ENCODE measurements around the gene BBS9.
"Not testable (repeated sequence)": the region's sequence is repeated elsewhere in the genome, so short reads cannot be mapped to it uniquely, and the experiment has no call there.

The BBS9 gene

DNA sequence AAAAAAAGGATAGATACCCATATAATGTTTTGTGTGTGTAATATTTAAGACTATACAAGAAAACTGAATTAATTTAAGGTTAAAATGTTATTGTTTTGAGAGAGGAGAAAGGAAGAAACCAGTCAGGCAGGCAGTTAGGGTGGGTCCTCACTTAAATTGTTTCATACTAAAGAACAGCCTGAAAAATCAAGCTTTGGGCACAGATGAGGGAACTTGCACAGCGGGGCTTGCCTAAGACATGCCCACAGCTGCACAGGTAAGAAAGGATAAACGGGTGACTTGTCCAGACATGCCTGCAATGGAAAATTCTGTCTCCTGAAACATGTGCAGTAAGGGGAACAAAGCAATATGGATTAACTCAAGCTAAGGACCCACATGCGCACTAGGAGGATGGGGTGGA, 158.4 kb downstream of the BBS9 start:
- DNase-seq, result no peak

- no peak for DNase-seq
Measured at GRCh38 chr7:33298848-33299247, 169.5 kb downstream of the BBS9 start.

DNA sequence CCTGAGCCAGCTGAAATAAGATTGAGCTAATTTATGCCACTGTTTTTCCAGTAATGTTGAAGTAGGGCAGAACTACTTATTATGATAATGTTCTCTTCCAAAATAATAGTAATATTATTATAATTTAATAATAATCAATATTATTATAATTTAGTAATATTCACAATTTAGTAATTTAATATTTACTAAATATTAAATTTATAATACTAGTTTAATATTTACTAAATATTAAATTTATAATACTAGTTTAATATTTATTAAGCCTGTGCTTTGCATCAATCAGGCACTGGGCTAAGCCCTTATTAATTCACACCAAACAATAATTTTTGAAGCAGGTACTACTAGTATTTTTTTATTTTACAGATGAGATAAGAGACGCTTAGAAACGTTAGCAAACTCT, 170.1 kb downstream of the BBS9 start:
- DNase-seq, result no peak

DNA sequence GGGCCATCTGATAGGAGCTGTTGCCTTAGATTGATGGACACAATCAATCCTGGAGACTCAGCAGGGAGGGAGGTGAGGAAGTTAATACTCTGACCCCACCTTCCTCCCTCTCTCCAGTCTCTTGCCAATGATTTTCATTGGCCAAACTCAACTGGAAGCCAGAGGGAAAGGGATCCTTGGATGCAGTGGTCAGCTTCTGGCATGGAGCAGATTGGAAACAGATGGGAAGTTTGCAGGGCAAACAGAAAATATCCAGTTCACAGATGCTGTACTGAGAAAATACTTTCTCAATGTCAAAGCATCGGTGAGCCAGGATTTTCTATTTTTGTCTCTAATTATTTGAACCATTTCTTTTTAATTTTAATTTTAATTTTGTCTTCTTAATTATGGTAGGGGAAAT, 170.8 kb downstream of the BBS9 start:
- no peak for DNase-seq

DNA sequence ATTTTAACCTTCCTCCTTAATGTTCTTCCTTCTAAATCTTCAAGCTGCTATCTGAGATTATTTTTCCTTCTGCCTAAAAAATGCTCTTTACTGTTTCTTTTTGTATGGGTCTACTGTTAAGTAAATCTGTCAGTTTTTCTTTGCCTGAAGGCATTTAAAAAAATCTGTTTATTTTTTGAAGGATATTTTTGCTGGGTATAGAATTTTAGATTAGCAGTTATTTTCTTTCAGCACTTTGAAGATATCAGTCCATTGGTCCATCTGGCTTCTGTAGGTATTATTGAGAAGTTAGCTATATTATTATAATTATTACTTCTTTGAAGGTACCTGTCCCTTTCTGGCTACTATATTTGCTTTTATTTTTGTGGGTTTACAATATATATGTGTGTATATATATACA, 171.4 kb downstream of the BBS9 start:
- no peak for DNase-seq

DNA sequence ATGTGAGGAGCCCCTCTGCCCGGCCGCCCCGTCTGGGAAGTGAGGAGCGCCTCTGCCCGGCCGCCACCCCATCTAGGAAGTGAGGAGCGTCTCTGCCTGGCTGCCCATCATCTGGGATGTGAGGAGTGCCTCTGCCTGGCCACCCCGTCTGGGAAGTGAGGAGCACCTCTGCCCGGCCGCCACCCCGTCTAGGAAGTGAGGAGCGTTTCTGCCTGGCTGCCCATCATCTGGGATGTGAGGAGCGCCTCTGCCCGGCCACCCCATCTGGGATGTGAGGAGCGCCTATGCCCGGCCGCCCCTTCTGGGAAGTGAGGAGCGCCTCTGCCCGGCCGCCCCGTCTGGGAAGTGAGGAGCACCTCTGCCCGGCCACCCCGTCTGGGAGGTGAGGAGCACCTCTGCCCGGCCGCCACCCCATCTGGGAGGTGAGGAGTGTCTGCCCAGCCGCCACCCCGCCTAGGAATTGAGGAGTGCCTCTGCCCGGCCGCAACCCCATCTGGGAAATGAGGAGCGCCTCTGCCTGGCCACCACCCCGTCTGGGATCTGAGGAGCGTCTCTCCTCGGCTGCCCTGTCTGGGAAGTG, 174.7 kb downstream of the BBS9 start:
- DNase-seq, result not testable (repeated sequence)

GRCh38 chr7:33307205-33307604, 177.8 kb downstream of the BBS9 start:
- DNase-seq, result no peak

GRCh38 chr7:33310546-33310945, 181.2 kb downstream of the BBS9 start:
- no peak for DNase-seq

GRCh38 chr7:33325754-33326484, 196.6 kb downstream of the BBS9 start:
- no peak for DNase-seq

DNA sequence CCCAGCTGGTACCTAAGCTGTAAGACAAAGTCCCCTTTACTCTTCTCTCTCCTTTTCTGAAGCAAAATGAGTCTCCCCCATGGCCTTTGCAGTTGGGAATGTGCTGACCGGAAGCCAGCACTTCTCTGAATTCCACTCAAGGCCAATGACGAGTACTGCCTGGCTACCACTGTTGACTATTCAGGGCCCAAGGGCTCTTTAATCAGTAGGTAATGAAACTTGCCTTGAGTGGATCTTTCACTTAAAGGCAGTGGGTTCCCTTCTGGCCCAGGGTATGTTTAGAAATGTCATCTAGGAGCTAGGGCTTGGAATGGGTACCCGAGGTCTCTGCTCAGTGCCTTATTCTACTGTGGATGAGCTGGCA, 197.1 kb downstream of the BBS9 start:
- DNase-seq, result no peak

GRCh38 chr7:33327427-33327826, 198.1 kb downstream of the BBS9 start:
- no peak for DNase-seq

- no peak for DNase-seq
Measured at GRCh38 chr7:33334349-33334748, 205.0 kb downstream of the BBS9 start.

DNA sequence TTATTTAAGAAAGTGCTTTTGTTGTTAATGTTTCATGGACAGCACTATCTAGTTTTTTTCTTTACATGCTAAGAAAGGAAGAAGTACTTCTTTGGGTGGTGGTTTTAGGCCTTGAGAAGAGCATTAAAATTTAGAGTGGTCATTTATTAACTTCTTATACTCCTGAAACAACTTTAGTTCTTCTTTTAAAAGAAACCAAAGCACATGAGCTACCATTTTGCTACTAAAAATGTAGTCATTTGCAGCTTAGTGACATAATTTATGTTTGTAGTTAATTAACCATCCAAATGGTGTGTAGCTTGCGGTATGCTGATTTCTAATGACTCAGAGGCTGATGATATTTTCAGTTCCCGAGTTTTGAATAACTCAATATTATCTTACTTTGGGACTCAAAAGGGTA, 207.5 kb downstream of the BBS9 start:
- DNase-seq, result no peak

DNA sequence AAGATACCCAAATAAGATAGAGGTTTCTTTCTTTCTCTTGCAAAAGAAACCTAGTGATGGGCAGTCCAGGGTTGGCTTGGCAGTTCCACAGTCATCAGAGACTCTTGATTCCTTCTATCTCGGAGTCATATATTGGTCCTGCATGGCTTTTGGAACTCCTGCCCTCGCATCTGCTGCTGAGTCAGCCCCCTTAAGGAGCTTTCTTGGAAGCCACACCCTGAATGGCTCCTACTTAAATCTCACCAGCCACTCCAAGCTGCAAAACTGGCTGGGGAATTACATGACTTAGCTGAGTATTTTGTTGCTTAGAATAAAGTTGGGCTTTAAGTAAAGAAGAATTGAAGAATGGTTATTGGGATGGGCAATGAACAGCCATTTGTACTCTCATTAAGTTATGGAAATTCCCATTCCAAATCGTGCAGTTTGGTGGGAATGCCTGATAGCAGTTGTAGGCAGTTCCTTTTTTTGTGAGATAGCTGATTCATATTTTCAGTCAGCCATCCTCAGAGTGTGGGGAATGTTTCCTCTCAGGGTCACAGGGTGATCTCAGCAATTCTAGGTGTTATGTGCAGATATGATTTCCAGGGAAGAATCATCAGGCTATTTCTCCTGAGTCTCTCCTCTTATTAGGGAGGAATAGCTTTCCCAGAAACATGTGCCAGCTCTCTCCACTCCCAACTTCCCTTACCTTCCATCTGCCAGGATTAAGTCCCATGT, 209.9 kb downstream of the BBS9 start:
- DNase-seq, result no peak

- no peak for DNase-seq
Measured at GRCh38 chr7:33346055-33346454, 216.7 kb downstream of the BBS9 start.

DNA sequence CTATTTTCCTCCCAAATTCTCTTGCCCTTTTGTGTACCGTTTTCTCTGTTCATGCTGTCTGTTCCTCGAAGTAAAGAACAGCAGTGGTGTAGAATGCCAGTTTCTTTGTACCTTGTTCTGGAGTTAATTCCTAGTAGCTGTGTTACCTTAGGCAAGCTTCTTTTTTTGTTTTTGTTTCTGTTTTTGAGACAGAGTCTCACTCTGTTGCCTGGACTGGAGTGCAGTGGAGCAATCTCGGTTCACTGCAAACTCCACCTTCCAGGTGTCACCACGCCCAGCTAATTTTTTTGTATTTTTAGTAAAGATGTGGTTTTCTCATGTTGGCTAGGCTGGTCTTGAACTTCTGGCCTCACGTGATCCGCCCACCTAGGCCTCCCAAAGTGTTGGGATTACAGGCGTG, 221.2 kb downstream of the BBS9 start:
- DNase-seq, result no peak

- no peak for DNase-seq
Measured at GRCh38 chr7:33351709-33352108, 222.3 kb downstream of the BBS9 start.

- DNase-seq, result no peak
Measured at GRCh38 chr7:33354201-33354600, 224.8 kb downstream of the BBS9 start.

DNA sequence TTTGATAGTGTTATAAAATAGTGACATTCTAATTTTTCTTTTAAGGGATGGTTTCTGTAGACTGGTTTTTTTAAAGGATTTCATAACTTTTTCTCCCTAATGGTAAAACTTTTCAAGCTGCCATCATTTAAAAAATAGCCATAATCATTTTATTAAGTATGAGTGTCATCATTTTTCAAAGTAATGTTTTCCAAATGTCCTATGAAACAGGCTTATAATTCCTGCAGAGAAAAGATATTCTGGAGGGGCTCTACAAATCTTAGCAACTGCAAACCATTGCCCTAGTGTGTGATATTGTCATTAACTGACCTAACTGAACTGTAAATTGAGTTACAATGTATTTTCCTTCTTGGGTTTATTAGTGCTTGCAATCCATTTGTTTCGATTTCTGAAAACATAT, 226.0 kb downstream of the BBS9 start:
- no peak for DNase-seq

DNA sequence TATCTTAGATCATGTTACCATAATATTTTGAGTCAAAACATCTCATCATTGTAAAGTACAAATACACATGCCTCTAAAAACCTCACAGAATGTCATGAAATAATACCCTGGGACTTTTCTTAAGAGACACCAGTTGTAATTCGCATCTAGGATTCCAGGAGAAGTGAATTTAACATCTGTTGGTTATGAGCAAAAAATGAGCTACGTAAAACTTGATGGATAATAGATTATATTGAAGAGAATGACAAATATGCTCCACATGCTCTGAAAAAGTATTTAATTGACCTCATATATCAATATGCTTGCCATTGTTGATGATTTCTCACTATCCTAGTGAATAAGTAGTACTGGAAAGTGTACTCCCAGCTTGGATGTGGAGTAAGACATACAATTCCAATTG, 227.0 kb downstream of the BBS9 start:
- DNase-seq, result no peak

GRCh38 chr7:33357846-33358245, 228.5 kb downstream of the BBS9 start:
- DNase-seq, result no peak

DNA sequence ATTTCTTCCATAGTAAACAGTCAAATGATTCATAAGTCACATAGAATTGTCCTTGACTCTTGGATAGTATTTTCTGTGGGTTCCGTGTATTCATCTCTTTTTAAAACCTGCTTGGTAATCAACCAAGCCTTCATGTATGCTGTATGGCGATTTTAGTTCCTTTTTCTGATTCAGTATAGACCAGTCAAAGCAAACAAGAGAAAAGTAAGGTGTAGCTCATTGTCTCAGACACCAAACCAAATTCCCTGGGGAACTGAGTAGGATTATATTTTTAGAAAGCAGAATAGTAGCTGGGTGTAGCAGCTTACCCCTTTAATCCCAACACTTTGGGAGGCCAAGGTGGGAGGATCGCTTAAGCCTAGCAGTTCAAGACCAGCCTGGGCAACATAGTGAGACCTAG, 240.5 kb downstream of the BBS9 start:
- no peak for DNase-seq

- no peak for DNase-seq
Measured at GRCh38 chr7:33373195-33373594, 243.8 kb downstream of the BBS9 start.

DNA sequence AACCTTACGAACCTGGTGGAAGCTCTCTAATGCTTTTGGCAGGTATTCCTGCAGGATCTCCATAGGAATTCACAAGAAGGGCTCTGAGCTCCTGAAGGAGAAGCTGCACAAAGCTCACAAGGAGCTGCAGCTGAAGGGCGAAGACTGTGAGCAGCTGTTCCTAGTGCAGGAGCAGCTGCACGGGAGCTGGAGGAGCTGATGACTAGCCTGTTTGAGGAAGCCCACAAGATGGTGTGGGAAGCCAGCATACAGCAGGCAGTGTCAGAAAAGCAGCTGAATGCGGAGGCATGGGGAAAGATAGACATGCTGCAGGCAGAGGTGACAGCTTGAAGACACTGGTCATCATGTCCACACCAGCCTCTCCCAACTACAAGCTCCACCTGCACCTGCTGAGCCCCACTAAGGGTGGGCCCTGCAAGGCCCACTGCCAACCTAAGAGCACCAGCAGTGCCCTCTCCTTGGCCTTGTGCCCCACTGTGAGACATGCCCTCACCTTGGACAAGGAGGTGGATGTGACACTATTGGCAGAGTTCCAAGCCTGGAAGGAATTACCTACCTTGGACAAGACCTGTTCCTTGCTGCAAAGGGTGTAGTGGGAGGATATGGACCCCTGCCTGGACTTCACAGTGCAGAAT, 250.6 kb downstream of the BBS9 start:
- no peak for DNase-seq
